Measurements from ENCODE around the gene CIDEA.
"Not testable (repeated sequence)": the region's sequence is repeated elsewhere in the genome, so short reads cannot be mapped to it uniquely, and the experiment has no call there.

The CIDEA gene

GRCh38 chr18:12242658-12243260 lies 11.4 kb upstream of the CIDEA start:
- no peak for DNase-seq

- DNase-seq: not testable (repeated sequence)
Measured at GRCh38 chr18:12243272-12243671, 10.9 kb upstream of the CIDEA start.

DNA sequence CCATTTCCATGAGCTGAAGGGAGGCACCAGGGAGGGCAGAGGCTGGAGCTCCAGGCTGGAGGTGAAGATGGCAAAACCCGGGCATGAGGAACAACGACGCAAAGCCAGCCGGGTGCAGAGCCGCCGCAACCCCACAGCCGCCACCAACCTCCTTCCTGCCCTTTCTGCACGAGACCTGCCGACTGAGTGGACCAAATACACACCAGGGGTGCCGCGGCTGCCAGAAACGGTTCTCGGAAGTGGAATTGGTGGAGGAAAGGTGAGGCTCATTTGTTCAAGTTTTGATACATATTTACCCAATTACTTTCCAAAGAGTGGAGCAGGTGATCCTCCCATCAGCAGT lies 8.4 kb upstream of the CIDEA start:
- no peak for DNase-seq

DNA sequence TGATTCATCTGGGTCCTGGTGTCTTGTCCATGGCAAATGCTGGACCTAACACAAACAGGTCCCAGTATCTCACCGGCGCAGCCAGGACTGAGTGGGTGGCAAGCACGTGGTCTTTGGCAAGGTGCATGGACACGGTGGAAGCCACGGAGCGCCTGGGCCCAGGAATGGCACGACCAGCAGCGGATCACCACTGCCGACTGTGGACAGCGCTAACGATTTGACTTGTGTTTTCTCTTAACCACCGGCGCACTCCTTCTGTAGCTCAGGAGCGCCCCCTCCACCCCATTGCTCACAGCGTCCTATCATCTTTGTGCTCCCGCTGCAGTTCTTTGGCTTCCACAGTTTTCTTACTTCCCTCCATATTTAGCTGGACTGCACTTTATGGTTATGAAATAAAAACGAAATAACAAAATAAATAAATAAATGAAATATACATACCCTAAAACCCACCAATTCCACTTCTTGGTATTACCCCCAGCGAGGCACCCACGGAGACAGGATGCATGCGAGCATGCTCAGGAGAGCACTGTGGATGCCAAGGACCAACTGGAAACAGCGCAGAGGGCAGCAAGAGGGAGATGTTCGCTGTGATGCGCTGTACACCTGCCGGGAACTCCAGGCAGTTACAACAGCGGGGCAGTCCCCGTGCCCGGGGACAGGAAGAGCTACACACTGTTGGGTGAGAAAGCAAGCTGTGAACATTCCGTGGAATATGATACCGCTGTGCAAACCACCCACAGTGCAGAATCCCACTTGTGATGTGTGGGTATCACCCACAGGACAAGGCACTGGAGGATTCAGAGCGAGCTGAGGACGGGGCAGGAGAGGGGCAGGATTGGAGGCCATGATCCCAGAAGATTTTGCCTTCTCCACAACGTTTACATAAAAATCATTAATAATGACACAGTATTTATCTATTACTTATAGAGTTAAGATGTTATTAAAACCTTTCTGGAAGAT lies 7.0 kb upstream of the CIDEA start:
- no peak for DNase-seq

DNA sequence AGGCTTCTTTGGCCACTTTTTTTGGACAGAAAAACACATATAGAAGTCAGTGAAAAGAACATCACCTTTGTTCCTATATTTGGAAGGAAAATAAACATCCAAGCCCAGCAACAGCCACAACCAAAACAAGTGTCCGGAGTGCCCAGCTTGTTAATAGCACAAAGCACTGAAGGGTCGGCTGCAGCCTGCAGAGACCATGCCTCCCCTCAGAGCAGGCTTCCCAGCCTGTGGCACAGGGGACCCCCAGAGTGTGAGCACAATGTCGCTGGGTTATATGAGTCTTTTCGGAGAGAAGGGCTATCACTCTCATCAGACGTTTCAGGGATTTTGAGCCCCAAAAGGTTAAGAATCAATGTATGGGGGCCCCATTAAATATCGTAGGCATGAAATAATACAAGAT lies 6.2 kb upstream of the CIDEA start:
- DNase-seq: no peak

- DNase-seq: no peak
Measured at GRCh38 chr18:12248926-12249720, 5.0 kb upstream of the CIDEA start.

- DNase-seq: no peak
Measured at GRCh38 chr18:12251311-12251710, 2.9 kb upstream of the CIDEA start.

DNA sequence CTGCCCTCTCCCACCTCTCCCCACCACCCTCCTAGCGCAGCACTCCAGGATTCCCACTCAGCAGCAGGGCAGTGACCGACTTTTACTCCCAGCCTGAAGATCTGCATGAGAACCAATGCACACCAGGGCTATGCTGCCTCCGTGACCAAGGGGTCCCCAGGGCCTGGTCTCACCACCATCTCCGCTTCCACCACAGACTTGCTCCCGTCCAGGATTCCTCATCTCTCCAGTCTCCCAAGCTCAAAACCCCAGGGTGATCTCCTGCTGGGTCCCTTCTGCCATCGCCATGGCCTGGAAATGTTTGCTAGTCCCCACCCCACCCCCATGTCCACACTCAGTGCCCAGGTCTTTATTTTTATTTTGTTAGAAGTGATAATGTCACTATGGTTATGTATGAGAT lies 2.1 kb upstream of the CIDEA start:
- no peak for DNase-seq

- DNase-seq: no peak
Measured at GRCh38 chr18:12253027-12253426, 1.1 kb upstream of the CIDEA start.

DNA sequence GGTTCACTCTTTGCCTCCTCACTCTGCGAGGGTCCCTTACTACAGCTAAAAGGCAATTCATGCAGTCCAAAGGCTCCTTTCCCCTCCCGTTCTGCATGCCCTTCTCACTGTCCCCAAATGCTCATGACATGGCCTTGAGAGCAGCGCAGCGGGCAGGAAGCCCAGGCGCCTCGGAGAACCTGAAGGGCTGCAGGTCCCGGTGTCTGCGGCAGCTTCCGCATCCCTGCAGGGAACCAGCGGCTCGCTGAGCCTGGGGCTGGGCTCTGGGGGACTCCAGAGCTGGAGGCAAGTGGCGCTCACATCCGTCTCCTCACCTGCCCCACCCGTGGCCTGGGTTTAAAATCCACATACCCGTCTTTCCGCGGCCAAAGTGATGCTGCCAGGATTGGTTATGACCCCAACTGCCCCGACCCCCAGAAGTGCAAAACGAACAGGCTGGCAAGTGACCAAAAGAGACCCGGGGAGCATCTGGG lies 462 bp upstream of the CIDEA start:
- no peak for DNase-seq

GRCh38 chr18:12254820-12255511 lies 805 bp downstream of the CIDEA start:
- DNase-seq: no peak

GRCh38 chr18:12255626-12256026 lies 1.5 kb downstream of the CIDEA start:
- peak; percentile 30 for DNase-seq

- no peak for DNase-seq
Measured at GRCh38 chr18:12256951-12257350, 2.8 kb downstream of the CIDEA start.

GRCh38 chr18:12257996-12258718 lies 4.0 kb downstream of the CIDEA start:
- no peak for DNase-seq

- DNase-seq: no peak
Measured at GRCh38 chr18:12258719-12259705, 4.9 kb downstream of the CIDEA start.

- DNase-seq: no peak
Measured at GRCh38 chr18:12262748-12263147, 8.6 kb downstream of the CIDEA start.

DNA sequence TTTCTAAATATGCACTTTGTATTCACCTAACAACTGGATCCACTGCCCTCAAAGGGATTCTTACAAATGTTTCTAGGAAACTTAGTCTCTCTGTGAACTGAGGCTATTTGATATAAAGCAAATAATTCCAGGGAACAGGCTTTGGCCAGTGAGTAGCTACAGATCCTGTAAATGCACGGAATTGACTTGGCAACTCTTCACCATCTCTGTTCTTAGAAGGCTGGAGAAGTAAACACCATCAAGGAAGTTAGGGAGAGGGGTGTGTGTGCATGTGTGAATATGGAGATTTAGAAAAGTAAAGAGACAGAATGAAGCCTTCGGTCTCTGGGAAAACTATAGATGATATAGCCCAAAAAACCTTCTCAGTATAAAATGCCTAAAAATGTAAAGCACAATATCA lies 10.7 kb downstream of the CIDEA start:
- no peak for DNase-seq

GRCh38 chr18:12271376-12272235 lies 17.4 kb downstream of the CIDEA start:
- DNase-seq: peak; percentile 78

GRCh38 chr18:12274793-12275192 lies 20.6 kb downstream of the CIDEA start:
- no peak for DNase-seq
